SU-DHL-6 (cell line): ENCODE results near the gene GJA9.

Source experiments
- EZH2phosphoT487 ChIP-seq: fragments of 200-600 bp; sonication (generic), shearing (Covaris generic); conservative IDR thresholded peaks from 2 replicates; pipeline ENCODE4 v1.6.1; 2018; ENCODE audit warnings: mild to moderate bottlenecking, antibody characterized with exemption, low read length, moderate library complexity, mixed read lengths
- TF ChIP-seq, protein P1 (sequence below): fragments of 200-600 bp; sonication (generic); IDR thresholded peaks from one replicate; pipeline ENCODE4 v1.5.1; 2017; ENCODE audit warnings: antibody characterized with exemption, mild to moderate bottlenecking, low read length, moderate library complexity; ENCODE audit not compliant: insufficient read depth, poor library complexity, severe bottlenecking

DNA sequence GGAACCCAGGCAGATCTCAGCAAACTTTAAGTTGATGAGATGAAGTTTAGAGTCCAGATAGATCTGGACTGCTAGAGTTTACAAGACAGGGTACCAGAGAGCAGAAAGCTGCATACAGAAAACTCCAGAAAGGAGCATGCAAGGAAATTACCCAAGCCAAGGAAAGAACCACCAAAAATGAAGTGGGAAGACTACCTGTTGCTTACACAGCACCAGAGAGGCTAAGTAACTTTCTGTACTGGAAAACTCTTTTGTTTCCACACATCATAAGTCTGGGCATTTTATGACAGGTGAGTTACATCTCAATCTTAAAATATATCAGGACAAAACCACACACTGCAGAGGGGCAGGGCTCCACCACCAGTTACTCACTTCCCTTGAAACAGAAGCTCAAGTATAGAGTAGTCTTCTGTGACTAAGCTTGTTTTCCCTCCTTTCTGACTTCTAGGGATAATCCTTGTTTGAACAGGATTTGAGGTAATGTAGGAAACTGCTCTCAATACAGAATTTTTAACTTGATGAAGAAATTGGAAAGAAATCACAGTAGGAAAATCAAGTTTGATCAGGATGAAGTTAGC is 17.4 kb upstream of the GJA9 start:
- TF ChIP-seq, protein P1, sequence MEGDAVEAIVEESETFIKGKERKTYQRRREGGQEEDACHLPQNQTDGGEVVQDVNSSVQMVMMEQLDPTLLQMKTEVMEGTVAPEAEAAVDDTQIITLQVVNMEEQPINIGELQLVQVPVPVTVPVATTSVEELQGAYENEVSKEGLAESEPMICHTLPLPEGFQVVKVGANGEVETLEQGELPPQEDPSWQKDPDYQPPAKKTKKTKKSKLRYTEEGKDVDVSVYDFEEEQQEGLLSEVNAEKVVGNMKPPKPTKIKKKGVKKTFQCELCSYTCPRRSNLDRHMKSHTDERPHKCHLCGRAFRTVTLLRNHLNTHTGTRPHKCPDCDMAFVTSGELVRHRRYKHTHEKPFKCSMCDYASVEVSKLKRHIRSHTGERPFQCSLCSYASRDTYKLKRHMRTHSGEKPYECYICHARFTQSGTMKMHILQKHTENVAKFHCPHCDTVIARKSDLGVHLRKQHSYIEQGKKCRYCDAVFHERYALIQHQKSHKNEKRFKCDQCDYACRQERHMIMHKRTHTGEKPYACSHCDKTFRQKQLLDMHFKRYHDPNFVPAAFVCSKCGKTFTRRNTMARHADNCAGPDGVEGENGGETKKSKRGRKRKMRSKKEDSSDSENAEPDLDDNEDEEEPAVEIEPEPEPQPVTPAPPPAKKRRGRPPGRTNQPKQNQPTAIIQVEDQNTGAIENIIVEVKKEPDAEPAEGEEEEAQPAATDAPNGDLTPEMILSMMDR = no peak
- TF ChIP-seq EZH2phosphoT487 = no peak
